NCI-H2196 treated with DMSO at 0.1 percent for 48 hours (cell line): ENCODE results near the gene KLHL15.

ENCODE experiments used
- DNase-seq: peaks from one replicate; lab custom pipeline; 2025; ENCODE audit not compliant: unreplicated experiment; lab: John Stamatoyannopoulos, UW

Gene KLHL15

DNA sequence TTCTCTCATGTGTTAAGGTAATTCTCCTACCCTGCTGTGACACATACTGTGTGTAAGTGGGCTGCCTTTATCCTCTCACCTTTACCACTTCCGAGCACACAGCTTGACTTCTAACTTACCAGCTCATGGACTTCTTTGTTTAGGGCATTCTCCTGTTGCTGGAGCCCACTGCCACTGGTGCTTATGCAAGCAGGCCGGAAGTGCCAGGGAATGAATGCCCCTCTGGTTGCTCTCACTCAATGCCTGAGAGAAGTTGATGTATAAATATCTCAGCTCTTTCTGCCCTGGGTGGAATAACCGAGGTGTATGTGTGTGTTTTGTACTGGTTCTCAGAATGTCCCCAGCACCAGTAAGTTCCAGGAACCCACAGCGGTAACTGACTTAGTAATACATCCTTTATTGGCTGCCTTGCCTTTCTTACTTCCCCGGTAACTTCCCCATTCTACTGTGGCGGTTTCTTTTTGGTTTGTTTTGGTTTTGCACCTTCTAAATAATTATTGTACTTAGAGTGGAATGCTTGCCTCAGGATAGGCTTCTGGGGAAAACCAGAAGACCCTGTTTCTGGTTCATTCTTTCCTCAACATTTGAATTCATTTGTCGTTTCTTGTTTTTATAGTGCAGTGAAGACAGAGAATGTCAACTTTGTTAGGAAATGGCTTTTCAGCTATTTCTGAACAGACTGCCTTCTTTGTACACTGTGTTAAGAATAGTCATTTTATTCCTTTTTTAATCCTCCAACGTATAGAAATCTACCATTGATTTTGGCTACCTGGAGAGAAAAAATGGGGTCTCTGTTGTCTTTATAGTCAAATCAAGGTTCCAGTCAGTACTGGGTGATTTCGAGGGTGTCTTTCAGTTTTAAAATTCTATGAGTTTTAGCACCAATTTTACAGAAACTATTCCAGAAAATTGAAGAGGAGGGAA, 73.7 kb downstream of the KLHL15 start:
- no peak for DNase-seq

DNA sequence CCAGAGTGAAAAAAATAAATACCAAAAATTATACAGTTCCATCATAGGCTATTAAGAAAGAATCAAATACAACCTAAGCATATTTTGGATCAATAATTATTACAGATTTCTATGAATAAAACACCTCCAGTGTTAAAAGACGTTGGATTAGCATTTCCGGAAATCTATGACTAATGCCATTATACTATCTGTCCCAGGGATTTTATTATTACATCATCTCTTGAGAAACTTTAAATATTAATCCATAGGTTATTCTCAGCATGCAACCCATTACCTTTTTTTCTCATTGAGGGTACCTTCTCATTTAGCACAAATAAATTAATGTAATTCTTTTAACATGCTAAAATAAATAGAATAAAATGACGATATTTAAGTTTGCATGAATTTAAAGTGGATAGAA, 74.6 kb downstream of the KLHL15 start:
- no peak for DNase-seq

DNA sequence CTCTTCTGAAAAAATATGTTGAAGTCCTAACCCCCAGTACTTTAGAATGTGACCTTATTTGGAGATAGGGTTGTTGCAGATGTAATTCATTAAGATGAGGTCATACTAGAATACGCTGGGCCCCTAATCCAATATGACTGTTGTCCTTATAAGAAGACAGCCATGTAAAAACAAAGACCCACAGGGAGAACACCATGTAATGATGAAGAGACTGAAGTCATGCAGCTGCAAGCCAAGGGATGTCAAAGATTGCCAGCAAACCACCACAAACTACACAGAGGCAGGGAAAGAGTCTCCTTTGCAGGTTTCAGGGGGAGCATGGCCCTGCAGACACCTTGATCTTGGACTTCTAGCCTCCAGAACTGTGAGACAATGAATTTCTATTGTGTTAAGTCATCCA, 81.8 kb downstream of the KLHL15 start:
- DNase-seq, result no peak

DNA sequence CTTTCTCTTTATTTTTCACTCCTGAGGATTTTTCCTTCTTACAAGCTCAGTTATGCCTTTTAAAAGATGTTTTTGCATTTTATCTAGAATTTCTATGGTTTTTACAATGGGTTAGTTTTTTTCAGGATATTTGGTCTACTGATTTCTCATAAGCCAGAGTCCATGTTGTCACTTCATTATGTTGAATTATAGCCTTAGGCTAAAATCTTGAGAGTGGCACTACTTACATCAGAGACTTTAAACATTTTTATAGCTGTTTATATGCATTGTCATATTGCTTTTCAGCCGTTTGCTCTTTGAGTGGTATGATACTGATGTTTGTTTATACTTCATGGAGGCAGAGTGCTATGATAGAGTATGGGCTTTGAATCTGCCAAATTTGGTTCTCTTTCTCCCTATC, 82.8 kb downstream of the KLHL15 start:
- DNase-seq, result no peak

DNA sequence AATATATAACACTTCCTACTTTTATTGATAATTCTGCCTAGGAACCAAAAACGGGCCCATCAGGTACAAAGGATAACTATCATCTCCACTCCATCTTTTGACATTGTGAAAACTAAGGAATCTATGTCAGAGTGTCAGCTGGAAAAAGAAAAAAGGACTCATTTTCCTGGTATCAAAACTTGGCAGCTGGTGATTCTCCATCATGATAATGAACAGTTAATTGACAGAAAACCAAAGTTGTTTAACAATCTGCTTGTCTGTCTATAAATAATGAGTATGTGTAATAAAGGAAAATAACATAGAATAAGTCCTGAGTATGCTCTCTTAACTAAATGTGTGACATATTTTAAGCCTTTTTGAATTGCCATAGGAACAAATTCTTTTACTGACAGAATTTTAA, 87.8 kb downstream of the KLHL15 start:
- DNase-seq, result no peak

DNA sequence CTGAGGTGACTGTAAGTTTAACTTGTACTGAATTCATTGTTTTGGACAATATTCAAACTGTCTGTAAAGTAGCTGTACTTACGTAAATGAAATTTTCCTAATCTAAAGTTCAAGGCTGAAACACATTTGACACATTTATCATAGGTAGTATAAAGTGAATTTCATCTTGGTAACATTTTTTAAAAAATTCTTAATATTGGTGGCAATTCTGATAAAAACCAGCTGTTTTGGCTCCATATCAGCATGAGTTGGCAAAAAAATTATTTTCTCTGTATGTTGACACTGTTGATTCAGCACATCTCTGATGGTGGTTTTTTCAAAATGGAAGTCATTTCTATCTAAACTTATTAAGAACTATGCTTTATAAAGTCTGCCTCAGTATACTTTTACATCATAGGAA, 88.3 kb downstream of the KLHL15 start:
- no peak for DNase-seq

DNA sequence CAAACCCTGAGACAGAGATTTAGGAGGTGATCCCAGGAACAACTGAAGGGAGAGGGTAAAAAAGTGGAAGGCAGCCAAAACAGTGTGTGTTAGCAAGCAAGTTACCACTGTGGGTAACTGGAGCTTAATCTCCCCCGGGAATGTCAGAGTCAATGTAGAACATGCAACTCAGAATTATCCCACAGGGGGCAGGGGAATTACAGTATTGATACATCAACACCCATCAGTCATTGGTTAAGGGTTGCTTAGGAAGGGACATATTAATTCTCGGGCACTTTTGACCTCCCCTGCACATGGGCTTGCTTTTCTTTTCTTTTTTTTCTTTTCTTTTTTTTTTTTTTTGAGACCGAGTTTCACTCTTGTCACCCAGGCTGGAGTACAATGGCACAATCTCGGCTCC, 89.9 kb downstream of the KLHL15 start:
- DNase-seq, result no peak

DNA sequence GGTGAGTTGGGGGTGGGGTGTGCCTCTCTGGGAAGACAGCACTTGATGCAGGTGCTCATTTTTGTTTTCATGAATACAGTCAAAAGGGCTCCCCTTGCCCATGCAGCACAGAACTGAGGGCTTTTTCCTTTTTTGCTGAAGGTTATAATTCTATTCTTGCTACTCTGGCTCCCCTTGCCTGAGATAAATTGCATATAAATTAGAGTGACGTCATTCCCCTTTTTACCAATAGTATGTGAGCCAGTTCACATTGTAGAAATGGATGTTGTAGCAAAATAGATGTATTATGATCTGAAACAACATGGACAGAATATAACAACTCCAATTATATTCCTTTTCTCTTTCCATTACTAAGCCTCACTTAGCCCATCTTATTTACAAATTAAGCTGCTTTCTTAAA, 90.8 kb downstream of the KLHL15 start:
- no peak for DNase-seq

- no peak for DNase-seq
Measured at GRCh38 chrX:23935106-23935505, 91.9 kb downstream of the KLHL15 start.
